H7 (cell line): Measurements from ENCODE around the gene ELF1. TPM values are rescaled to one million over a fixed set of nuclear protein-coding genes. Genes with fewer than 3 reads are reported as not detected.
"Not testable (repeated sequence)": the region's sequence is repeated elsewhere in the genome, so short reads cannot be mapped to it uniquely, and the experiment has no call there.

Experiments
- DNase-seq: peaks from one replicate; pipeline ENCODE4 v3.0.0; 2012
- H3K27me3 ChIP-seq: 2 replicates; pipeline ENCODE4 v1.6.0; 2011; ENCODE audit warnings: mild to moderate bottlenecking, low read length; ENCODE audit not compliant: control insufficient read depth, insufficient read depth
- H3K36me3 ChIP-seq: replicated peaks from 2 replicates; pipeline ENCODE4 v1.5.1; 2011; ENCODE audit warnings: low read length; ENCODE audit not compliant: control insufficient read depth, insufficient read depth
- H3K4me3 ChIP-seq: 2 replicates; pipeline ENCODE4 v1.5.1; 2011; ENCODE audit warnings: low read depth, mild to moderate bottlenecking, control low read depth, low read length, moderate library complexity; ENCODE audit not compliant: insufficient read depth
- total RNA-seq: library from RNA; depleted of rRNA; stranded (reverse); fragments of >200 nt; shearing (Covaris generic); gene quantifications from 2 replicates; pipeline ENCODE4 v1.2.3, GENCODE V29; 2014

ELF1 gene
- total RNA-seq, 1 experiment from 2014 or later, result 18.6 TPM

DNA sequence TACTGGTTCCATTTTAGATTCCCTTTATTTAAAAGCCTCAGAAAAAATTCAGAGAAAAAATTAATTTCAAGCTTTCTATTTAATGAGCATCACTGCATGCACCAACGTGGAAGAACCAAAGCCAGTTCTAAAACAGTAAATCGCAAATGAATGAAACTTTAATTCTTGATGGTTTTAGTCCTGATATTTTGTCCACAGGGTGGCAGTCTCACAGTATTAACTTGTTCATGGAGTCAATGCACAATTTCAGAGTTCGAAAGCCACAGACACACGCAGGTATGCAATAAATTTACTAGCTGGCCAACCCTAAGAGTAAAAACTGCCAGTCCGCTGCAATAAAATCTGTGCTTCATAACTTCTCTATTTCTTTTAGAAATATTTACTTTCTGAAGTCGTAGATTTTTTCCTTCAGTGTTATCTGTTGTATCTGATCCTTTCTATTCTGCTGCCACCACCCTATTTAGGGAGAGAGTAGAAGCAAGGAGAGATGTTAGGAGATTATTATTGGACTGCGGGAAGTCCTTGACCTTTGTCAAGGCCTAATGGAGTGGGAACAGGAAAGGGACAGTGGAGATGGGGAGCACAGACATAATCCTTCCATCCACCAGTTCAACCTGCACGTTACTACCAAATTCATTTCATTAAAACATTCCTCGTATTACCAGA, 35.2 kb upstream of the ELF1 start:
- no peaks in the 10 kb centered on the region for H3K36me3 ChIP-seq
- DNase-seq, result no peak
- H3K4me3 ChIP-seq, result no peak overlapping the region
- no peaks in the 10 kb centered on the region for H3K27me3 ChIP-seq

DNA sequence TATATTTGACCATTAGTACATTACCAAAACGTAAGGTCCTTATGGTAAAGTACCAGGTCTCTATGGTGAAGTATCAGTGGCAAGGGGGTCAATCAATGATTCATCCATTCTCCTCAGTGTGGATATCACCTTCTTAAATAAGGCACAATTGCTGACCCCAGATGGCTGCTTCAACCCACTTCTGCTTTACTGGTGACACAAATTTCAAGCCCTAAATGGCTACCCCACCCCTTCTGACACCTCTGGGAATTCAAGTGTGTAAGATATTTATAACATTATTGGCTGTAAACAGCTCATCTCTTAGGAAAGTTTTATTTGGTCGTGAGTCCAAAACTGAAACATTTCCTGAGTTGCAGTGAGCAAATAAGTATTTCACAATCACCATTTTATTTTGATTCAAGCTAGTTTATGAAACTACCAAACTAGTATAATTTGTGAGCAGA, 34.3 kb upstream of the ELF1 start:
- no peak for DNase-seq
- Histone ChIP-seq H3K27me3 (no peaks in the 10 kb centered on the region), H3K4me3 (no peak overlapping the region), H3K36me3 (no peaks in the 10 kb centered on the region)

DNA sequence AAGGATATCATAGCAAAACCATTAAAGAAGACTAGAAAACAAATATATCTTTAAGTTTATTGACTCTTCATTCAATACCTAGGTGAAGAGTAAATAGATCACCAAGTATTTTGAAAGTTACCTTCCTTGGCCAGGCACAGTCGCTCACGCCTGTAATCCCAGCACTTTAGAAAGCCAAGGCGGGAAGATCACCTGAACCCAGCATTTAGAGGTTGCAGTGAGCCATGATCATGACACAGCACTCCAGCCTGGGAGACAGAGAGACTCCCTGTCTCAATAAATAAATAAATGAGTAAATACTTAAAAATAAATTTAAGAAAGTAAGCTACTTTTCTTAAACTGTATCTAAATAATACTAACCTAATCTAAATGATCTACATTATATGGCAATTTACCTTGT, 33.3 kb upstream of the ELF1 start:
- Histone ChIP-seq H3K4me3 (no peak overlapping the region), H3K27me3 (no peaks in the 10 kb centered on the region), H3K36me3 (no peaks in the 10 kb centered on the region)
- no peak for DNase-seq

DNA sequence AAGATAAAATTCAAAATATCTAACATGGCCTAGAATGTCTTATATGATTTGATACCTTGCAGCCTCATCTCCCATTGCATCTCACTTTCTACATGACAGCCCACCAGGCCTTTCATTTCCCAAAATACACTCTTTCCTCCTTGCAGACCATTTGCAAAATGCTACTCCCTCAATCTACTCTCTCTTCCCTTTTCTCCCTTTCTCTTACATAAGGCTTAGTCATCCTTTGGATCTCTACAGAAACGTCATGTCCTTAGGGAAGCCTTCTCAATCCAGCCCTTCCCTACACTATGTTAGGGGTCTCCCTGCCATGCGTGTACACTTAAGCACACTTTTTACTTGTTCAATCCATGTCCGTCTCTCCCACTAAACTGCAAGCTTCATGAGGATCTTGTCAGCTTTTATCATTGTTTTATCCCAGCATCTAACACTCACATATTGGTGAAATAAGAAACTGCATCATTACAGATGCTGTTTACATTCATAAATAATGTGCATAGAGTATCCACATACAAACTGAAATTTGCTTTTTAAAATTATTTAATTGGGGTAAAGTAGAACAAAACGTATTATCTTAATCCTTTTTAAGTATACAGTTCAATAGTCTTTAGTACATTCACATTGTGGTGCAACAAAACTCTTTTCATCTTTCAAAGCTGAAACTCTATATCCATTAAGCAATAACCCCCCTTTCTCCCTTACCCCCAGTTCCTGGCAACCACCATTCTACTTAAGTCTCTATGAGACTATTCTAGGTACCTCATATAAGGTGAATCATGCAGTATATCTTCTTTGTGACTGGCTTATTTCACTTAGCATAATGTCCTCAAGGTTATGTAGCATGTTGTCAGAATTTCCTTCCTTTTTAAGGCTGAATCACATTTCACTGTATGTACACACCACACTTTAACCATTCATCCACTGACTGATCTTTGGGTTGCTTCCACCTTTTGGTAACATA, 30.6 kb upstream of the ELF1 start:
- DNase-seq, result no peak
- H3K4me3 ChIP-seq, result no peak overlapping the region
- no peaks in the 10 kb centered on the region for H3K27me3 ChIP-seq
- H3K36me3 ChIP-seq, result no peaks in the 10 kb centered on the region

DNA sequence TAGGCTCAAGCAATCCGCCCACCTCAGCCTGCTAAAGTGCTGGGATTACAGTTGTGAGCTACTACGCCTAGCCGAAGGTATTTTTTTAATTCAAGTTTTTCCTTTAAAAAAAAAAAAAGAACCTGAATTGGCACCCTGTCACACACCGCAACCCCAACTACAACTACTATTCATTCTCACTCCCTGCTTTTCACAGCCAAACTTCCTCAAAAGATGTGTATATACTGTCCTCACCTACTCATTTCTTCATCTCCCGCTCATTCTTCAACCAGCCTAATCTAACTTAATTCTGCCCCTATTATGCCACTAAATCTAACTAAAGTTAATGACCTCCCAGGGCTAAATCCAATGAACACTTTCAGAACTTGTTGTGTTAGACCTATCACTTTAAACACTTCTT, 29.5 kb upstream of the ELF1 start:
- H3K27me3 ChIP-seq, result no peaks in the 10 kb centered on the region
- no peak for DNase-seq
- H3K4me3 ChIP-seq, result no peak overlapping the region
- no peaks in the 10 kb centered on the region for H3K36me3 ChIP-seq

DNA sequence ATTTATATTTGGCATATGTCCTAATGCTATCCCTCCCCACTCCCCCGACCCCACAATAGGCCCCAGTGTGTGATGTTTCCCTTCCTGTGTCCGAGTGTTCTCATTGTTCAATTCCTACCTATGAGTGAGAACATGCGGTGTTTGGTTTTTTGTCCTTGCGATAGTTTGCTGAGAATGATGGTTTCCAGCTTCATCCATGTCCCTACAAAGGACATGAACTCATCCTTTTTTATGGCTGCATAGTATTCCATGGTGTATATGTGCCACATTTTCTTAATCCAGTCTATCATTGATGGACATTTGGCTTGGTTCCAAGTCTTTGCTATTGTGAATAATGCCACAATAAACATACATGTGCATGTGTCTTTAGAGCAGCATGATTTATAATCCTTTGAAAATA, 23.3 kb upstream of the ELF1 start:
- H3K36me3 ChIP-seq, H3K27me3 ChIP-seq, DNase-seq, H3K4me3 ChIP-seq: not testable (repeated sequence)

DNA sequence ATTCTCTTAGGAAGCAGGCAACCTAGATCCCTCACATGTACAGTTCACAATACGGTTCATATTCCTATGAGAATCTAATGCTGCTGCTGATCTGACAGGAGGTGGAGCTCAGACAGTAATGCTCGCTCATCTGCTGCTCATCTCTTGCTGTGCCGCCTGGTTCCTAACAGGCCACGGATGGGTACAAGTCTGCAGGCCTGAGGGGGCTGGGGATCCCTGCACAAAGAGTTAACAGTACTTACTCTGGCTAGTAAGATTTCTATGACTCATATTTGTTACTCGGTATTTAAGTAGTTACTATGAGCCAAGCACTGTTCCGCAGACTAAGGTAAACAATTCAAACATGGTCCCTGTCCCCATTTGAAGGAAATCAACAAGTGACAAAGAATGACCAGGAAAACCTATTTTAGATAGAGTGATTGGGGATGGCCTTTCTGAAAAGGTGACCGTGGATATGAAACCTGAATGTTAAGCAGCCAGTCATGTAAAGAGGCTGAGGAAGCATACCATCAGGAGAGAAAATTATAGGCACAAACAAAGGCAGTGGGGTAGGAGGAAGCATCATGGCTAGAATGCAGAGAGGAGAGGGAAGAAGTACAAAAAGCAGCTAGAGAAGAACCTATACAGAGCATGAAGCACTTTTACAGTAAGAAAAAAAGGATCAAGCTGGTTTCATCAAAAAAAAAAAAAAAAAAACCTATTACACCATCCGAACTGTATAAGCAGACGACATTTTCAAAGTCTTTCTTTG, 21.6 kb upstream of the ELF1 start:
- H3K27me3 ChIP-seq, result no peaks in the 10 kb centered on the region
- no peak for DNase-seq
- H3K4me3 ChIP-seq, result no peak overlapping the region
- no peaks in the 10 kb centered on the region for H3K36me3 ChIP-seq

DNA sequence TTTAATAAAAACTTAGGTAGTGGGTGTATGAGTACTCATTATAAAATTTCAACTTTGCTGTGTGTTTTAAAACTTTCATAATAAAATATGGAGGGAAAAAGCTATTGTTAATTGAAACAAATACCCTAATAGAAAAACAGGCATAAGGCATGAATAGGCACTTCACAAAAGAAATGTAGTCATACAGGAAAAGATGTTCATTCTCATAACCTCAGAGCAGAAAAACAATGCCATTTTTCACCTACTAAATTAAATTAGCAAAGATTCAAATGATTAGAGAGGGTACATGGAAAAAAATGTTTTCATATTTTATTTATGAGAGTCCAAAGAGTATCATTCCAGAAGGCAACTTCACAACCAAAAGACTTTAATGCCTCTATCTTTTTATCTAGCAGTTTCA, 20.6 kb upstream of the ELF1 start:
- no peak for DNase-seq
- no peaks in the 10 kb centered on the region for H3K27me3 ChIP-seq
- no peaks in the 10 kb centered on the region for H3K36me3 ChIP-seq
- H3K4me3 ChIP-seq, result no peak overlapping the region

DNA sequence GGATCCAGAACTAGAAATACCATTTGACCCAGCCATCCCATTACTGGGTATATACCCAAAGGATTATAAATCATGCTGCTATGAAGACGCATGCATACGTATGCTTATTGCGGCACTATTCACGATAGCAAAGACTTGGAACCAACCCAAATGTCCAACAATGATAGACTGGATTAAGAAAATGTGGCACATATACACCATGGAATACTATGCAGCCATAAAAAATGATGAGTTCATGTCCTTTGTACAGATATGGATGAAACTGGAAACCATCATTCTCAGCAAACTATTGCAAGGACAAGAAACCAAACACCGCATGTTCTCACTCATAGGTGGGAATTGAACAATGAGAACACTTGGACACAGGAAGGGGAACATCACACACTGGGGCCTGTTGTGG, 17.4 kb upstream of the ELF1 start:
- H3K4me3 ChIP-seq, H3K36me3 ChIP-seq, H3K27me3 ChIP-seq, DNase-seq: not testable (repeated sequence)

DNA sequence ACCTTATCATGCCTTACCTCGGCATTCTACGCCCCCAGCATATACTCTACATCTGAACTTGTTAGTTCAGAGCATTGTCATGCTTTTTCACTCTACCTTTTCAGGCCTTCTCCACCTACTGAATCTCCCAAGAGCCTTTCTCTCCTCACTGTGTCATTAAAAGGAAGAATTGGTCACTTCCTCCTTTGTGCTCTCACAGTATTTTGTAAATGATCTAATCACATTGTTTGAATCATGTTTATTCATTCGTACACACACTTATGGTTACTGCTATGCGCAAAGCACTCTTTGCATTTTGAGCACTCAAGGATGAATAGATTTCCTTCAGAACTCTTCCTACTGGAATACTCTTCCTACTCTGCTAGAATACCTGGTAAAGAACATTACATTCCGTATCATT, 15.8 kb upstream of the ELF1 start:
- Histone ChIP-seq H3K27me3 (no peaks in the 10 kb centered on the region), H3K36me3 (no peaks in the 10 kb centered on the region), H3K4me3 (no peak overlapping the region)
- no peak for DNase-seq

DNA sequence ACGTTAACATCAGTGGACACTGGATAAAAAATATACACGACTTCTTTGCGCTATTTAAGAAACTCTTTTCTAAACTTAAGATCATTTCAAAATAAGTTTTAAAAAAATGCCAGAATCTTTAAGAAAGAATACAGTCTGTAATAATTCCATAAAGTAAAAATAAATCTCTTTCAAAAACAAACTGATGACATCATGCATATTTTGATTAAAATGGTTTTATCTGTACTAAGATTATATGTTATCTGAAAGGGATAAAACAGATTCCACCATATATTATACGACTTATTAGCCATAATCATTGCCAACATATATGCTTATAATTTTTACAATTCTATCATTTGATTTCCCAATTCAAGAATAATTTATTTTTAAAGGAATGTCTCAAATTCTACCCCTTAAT, 15.3 kb upstream of the ELF1 start:
- Histone ChIP-seq H3K27me3 (no peaks in the 10 kb centered on the region), H3K4me3 (no peak overlapping the region), H3K36me3 (no peaks in the 10 kb centered on the region)
- no peak for DNase-seq

DNA sequence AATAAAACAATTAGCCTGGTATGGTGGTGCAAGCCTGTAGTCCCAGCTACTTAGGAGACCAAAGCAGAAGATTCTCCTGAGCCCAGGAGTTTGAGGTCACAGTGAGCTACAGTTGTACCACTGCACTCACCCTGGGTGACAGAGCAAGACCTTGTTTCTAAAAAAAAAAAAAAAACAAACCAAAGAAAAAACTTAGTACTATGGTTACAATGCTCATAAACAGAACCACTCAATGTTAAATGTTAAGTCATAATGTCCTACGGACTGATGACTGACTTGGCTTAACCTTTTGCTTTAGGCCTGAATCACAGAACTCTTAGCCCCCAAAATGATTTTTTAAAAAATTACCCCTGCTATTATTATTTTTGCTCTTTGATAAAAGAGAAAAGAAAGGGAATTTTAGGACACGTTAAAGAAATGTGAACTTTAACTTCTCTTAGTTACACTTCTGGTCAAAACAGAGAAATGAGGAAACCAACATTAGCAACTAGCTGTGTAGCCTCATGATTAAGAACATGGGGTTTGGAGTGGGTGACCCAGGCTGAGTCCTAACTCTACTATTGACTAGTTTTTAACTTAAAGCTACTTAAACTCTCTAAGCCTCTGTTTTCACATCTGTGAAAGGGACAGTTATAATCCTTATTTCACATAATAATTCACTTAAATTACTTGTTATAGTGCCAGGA, 13.7 kb upstream of the ELF1 start:
- Histone ChIP-seq H3K27me3 (no peaks in the 10 kb centered on the region), H3K4me3 (no peak overlapping the region), H3K36me3 (no peaks in the 10 kb centered on the region)
- no peak for DNase-seq

DNA sequence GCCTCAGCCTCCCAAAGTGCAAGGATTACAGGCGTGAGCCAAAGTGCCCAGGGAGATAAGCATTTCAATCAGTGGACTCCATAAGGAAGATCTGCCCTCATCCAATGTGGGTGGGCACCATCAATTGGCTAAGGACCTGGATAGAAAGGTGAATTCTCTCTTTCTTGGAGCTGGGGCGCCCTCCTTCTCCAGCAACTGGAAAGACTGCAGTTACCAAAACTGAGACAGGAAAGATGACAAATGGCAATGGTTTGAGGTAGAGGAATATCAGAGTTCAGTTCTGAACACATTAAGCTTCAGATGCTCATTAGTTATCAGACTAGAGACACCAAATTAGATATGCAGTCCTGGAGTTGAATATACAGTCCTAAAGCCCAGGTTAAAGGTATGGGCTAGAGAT, 10.5 kb upstream of the ELF1 start:
- no peaks in the 10 kb centered on the region for H3K27me3 ChIP-seq
- H3K4me3 ChIP-seq, result no peak overlapping the region
- no peaks in the 10 kb centered on the region for H3K36me3 ChIP-seq
- no peak for DNase-seq

DNA sequence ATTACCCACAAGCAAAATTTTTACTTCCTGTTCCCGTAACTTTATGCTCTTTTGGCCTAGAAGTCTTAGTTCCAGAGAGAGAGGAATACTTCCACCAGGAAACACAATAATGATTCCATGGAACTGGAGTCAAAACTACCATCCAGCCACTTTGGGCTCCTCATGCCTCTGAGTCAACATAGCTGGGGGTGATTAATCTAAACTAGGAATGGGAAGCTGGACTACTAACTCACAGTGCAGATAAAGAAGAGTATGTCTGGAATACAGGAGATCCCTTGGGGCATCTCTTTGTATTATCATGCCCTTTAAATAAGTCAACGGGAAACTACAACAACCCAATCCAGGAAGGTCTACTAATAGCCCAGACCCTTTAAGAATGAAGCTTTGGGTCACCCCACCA, 8.9 kb upstream of the ELF1 start:
- no peak for DNase-seq
- H3K36me3 ChIP-seq, result no peaks in the 10 kb centered on the region

More for the DNA sequence above, 8.9 kb upstream of the ELF1 start:
- Histone ChIP-seq H3K4me3 (no peak overlapping the region), H3K27me3 (no peaks in the 10 kb centered on the region)
